Mesenchymal stem cell (in vitro differentiated cells and primary cell): ENCODE results near the gene SYT6.

Source experiments
- DNase-seq: peaks from one replicate; pipeline ENCODE4 v3.0.0-alpha.2; 2013
- H2AFZ ChIP-seq: one replicate; pipeline ENCODE4 v1.6.1; 2013; ENCODE audit warnings: low read depth, mild to moderate bottlenecking, control low read depth, inconsistent platforms, low read length, moderate library complexity
- H2AK5ac ChIP-seq: 2 replicates; pipeline ENCODE4 v1.6.1; 2013; ENCODE audit warnings: low read length, moderate library complexity, mild to moderate bottlenecking, inconsistent platforms; ENCODE audit not compliant: severe bottlenecking
- H2BK120ac ChIP-seq: one replicate; pipeline ENCODE4 v1.6.1; 2013; ENCODE audit warnings: low read depth, mild to moderate bottlenecking, inconsistent platforms, low read length, moderate library complexity
- H2BK12ac ChIP-seq, 2 experiments: one replicate each; pipeline ENCODE4 v1.6.1; 2013; ENCODE audit warnings: inconsistent platforms in 2 of 2, low read length in 2 of 2, mild to moderate bottlenecking in 2 of 2, moderate library complexity in 2 of 2, control low read depth in 1 of 2
- H2BK15ac ChIP-seq: one replicate; pipeline ENCODE4 v1.6.1; 2013; ENCODE audit warnings: mild to moderate bottlenecking, low read depth, inconsistent platforms; ENCODE audit not compliant: poor library complexity, severe bottlenecking
- H2BK5ac ChIP-seq: 2 replicates; pipeline ENCODE4 v1.6.1; 2013; ENCODE audit warnings: low read depth, mild to moderate bottlenecking, low read length, control low read depth, inconsistent platforms; ENCODE audit not compliant: poor library complexity, severe bottlenecking
- H3K14ac ChIP-seq, 2 experiments: one replicate each; pipeline ENCODE4 v1.6.1; 2013; ENCODE audit warnings: inconsistent platforms in 2 of 2, low read length in 2 of 2, control low read depth in 1 of 2, mild to moderate bottlenecking in 1 of 2, moderate library complexity in 1 of 2
- H3K18ac ChIP-seq, 2 experiments: one replicate each; pipeline ENCODE4 v1.6.1; 2013; ENCODE audit warnings: inconsistent platforms in 2 of 2, low read length in 2 of 2, control low read depth in 1 of 2, low read depth in 1 of 2, mild to moderate bottlenecking in 1 of 2
- H3K23ac ChIP-seq, 2 experiments: one replicate each; pipeline ENCODE4 v1.6.1; 2013; ENCODE audit warnings: inconsistent platforms in 2 of 2, low read length in 2 of 2, mild to moderate bottlenecking in 2 of 2, moderate library complexity in 2 of 2, control low read depth in 1 of 2
- H3K27ac ChIP-seq: 2 replicates; pipeline ENCODE4 v1.5.1; 2013; ENCODE audit warnings: mild to moderate bottlenecking, moderate library complexity, low read length, control low read depth, inconsistent platforms; ENCODE audit not compliant: poor library complexity, severe bottlenecking
- H3K27me3 ChIP-seq, 2 experiments: 2 replicates each; pipeline versions ENCODE4 v1.6.1 to v1.7.0; 2013; ENCODE audit warnings: low read length in 2 of 2, mild to moderate bottlenecking in 2 of 2, moderate library complexity in 2 of 2, control low read depth in 1 of 2, inconsistent platforms in 1 of 2; ENCODE audit not compliant: control insufficient read depth in 1 of 2, insufficient read depth in 1 of 2
- H3K36me3 ChIP-seq, 2 experiments: 2 replicates each; pipeline versions ENCODE4 v1.6.1 to v1.7.0; 2013; ENCODE audit warnings: low read length in 2 of 2, control low read depth in 1 of 2, inconsistent platforms in 1 of 2, low read depth in 1 of 2, mild to moderate bottlenecking in 1 of 2; ENCODE audit not compliant: insufficient read depth in 2 of 2, control insufficient read depth in 1 of 2
- H3K4ac ChIP-seq, 2 experiments: one replicate each; pipeline ENCODE4 v1.6.1; 2013; ENCODE audit warnings: inconsistent platforms in 2 of 2, low read length in 2 of 2, mild to moderate bottlenecking in 2 of 2, moderate library complexity in 2 of 2, control low read depth in 1 of 2, low read depth in 1 of 2
- H3K4me1 ChIP-seq: 2 replicates; pipeline ENCODE4 v1.6.1; 2013; ENCODE audit warnings: low read depth, low read length, control low read depth; ENCODE audit not compliant: control insufficient read depth, insufficient read depth
- H3K4me2 ChIP-seq: 2 replicates; pipeline ENCODE4 v1.6.1; 2013; ENCODE audit warnings: low read length, mild to moderate bottlenecking, inconsistent platforms; ENCODE audit not compliant: poor library complexity, severe bottlenecking
- H3K4me3 ChIP-seq, 2 experiments: 2 replicates each; pipeline versions ENCODE4 v1.5.1 to v1.7.0; 2013; ENCODE audit warnings: low read length in 2 of 2, mild to moderate bottlenecking in 2 of 2, control low read depth in 1 of 2, low read depth in 1 of 2; ENCODE audit not compliant: insufficient read depth in 1 of 2
- H3K79me1 ChIP-seq: replicated peaks from 2 replicates; pipeline ENCODE4 v1.6.1; 2013; ENCODE audit warnings: mild to moderate bottlenecking, control low read depth, low read length, inconsistent platforms; ENCODE audit not compliant: poor library complexity, severe bottlenecking
- H3K9ac ChIP-seq: 2 replicates; pipeline ENCODE4 v1.7.0; 2013; ENCODE audit warnings: mild to moderate bottlenecking, low read length, moderate library complexity
- H3K9me3 ChIP-seq: 2 replicates; pipeline ENCODE4 v1.7.0; 2013; ENCODE audit warnings: mild to moderate bottlenecking, low read length; ENCODE audit not compliant: control insufficient read depth
- H4K8ac ChIP-seq: one replicate; pipeline ENCODE4 v1.6.1; 2013; ENCODE audit warnings: inconsistent platforms, mild to moderate bottlenecking, low read length, moderate library complexity
- H4K91ac ChIP-seq: one replicate; pipeline ENCODE4 v1.6.1; 2013; ENCODE audit warnings: mild to moderate bottlenecking, low read length, inconsistent platforms
- WGBS: methylation state at CpG from one replicate; pipeline ENCODE4 v1.1.7; 2013; ENCODE audit warnings: mixed read lengths; 5-methylcytosine and 5-hydroxymethylcytosine counted together

The SYT6 gene

DNA sequence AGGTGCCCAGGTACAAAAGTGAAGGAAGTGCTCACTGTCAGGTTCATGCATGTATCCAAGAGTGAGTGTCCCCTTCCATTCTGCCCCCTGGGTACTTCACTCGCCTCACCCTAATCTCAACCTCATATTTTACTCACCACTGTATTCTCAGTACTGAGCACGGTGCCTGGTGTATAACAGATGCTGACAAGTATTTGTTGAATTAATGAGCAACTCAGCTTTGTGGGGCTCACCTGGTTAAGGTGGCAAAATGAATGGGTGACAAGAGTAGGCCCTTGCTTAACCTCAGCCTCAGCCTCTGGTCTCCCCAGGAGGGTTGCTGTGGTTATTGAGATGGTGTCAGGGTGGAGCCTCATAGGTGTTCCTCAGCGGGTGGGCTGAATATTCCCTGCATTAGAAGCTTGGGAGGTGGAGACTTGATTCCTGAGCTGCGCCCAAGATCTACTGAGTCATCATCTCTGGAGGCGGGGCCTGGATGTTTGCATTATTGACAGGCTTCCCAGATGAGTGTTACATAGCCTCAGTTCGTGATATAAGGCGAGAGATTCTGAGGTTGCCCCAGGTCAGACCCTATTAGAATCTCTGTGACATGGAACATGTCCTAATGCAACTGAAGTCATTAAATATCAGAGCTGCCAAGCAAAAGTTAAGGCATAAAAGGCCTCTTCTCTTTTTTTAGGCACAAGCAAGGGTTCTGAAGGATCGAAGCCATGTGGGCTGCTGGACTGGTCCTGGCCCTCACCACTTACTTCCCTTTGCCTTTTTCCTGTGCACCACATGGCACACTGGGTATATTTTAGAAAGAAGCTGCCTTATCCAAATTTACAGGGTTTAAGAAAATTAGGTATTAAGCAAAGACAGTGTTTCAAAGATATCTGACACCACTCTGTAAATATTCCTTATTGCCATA lies 39.2 kb downstream of the SYT6 start:
- Histone ChIP-seq H2AK5ac (no peak overlapping the region), H2BK12ac (no peak overlapping the region), H3K27ac (no peak overlapping the region), H3K4me1 (peaks cover 15% of the 10 kb centered on the region), H3K18ac (no peak overlapping the region), H4K91ac (no peak overlapping the region), H3K9ac (no peak overlapping the region), H3K4me3 (no peak overlapping the region), H2BK5ac (no peak overlapping the region), H4K8ac (no peak overlapping the region), H3K23ac (no peak overlapping the region), H2BK15ac (no peak overlapping the region), H2AFZ (no peak overlapping the region), H3K14ac (no peak overlapping the region), H3K36me3 (no peaks in the 10 kb centered on the region), H3K4ac (no peak overlapping the region), H3K4me2 (no peak overlapping the region), H3K27me3 (peaks cover 16 to 58% of the 10 kb centered on the region in 2 experiments), H3K9me3 (no peaks in the 10 kb centered on the region), H2BK120ac (no peak overlapping the region), H3K79me1 (no peaks in the 10 kb centered on the region)
- 86% methylated on average over 6 of the region's 8 CpGs for WGBS
- DNase-seq = no peak

DNA sequence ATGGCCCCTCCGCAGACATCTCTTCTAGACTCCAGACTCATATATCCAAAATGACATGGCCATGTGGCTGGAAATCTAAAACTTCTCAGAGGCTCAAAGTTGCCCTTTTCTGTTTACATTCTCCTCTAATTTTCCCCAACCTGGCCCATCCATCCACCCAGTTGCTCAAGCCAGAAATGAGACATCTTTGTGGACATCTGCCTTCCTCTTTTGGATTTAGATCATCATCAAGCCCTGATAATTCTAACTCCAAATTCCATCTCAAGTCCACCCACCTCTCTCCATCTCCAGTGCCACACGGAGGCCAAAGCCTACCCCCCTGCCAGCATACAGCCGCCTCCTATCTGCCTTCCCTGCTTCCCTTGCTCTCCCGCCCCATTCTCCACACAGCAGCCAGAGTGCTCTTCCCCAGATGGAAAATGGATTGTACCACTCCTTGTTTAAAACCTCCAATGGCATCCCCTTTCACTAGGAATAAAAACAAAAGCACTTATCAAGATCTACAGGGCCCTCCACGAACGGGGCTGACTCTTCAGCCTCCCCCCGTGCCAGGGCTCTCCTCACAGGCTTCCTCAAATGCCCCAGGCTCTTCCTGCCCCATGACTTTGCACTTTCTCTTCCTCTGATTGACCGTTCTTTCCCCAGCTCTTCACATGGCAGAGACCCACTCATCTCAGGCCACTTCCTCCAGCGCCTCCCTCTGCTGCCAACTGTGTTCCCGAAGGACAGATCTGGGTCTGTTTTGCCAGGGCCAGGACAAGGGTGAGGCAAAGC lies 40.1 kb downstream of the SYT6 start:
- Histone ChIP-seq H4K91ac (no peak overlapping the region), H3K4me1 (peaks cover 18% of the 10 kb centered on the region), H3K9ac (no peak overlapping the region), H3K18ac (no peak overlapping the region), H3K9me3 (no peaks in the 10 kb centered on the region), H3K23ac (no peak overlapping the region), H3K4ac (no peak overlapping the region), H2BK15ac (no peak overlapping the region), H2BK5ac (no peak overlapping the region), H2AFZ (no peak overlapping the region), H3K79me1 (no peaks in the 10 kb centered on the region), H2BK120ac (no peak overlapping the region), H2BK12ac (no peak overlapping the region), H3K4me3 (no peak overlapping the region), H3K27ac (no peak overlapping the region), H3K27me3 (peaks cover 11 to 50% of the 10 kb centered on the region in 2 experiments), H3K4me2 (no peak overlapping the region), H2AK5ac (no peak overlapping the region), H3K14ac (no peak overlapping the region), H3K36me3 (no peaks in the 10 kb centered on the region), H4K8ac (no peak overlapping the region)
- 68% methylated on average over 10 of the region's 10 CpGs for WGBS
- no peak for DNase-seq

DNA sequence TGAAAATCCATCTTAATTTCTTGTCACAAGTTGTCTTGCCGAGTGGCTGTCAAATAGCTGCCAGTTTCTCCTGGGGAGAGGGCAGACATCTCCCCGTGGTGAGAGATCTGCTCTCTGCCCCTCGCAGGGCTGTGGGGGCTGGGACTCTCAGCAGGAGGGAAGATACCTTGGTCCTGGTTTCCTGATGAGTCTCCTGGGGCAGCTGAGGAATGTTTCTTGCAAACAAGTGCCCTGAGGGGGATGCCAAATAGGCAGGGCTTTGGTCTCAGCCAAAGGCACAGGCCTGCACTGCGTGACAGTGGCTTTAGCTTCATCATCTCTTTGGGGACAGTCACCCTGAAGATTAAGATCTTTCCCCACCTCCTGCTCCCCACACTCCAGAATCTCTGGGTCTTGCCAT lies 40.9 kb downstream of the SYT6 start:
- Histone ChIP-seq H3K9ac (no peak overlapping the region), H3K23ac (no peak overlapping the region), H2BK12ac (no peak overlapping the region), H3K27me3 (peaks cover 15 to 47% of the 10 kb centered on the region in 2 experiments), H2BK5ac (no peak overlapping the region), H3K9me3 (no peaks in the 10 kb centered on the region), H4K8ac (no peak overlapping the region), H3K27ac (no peak overlapping the region), H3K14ac (no peak overlapping the region), H3K79me1 (no peaks in the 10 kb centered on the region), H3K18ac (no peak overlapping the region), H3K4me3 (no peak overlapping the region), H2BK15ac (no peak overlapping the region), H2AK5ac (no peak overlapping the region), H3K4me2 (no peak overlapping the region), H3K4me1 (peaks cover 17% of the 10 kb centered on the region), H4K91ac (no peak overlapping the region), H2BK120ac (no peak overlapping the region), H2AFZ (no peak overlapping the region), H3K36me3 (no peaks in the 10 kb centered on the region), H3K4ac (no peak overlapping the region)
- DNase-seq = no peak
- WGBS = 23% methylated on average over 4 of the region's 4 CpGs
